GM12892 (cell line): ENCODE data around the gene CRYBG2. TPM values are rescaled to one million over a fixed set of nuclear protein-coding genes. Genes with fewer than 3 reads are reported as not detected.
"Not testable (repeated sequence)": the region's sequence is repeated elsewhere in the genome, so short reads cannot be mapped to it uniquely, and the experiment has no call there.

Source experiments
- DNase-seq: peaks from one replicate; pipeline ENCODE4 v3.0.0; 2011; ENCODE audit not compliant: insufficient read length
- FAIRE-seq: peaks from 2 replicates; lab custom pipeline; 2011; peaks lifted over from hg19 to GRCh38; lab: Jason Lieb, UNC
- POLR2A ChIP-seq: IDR thresholded peaks from 2 replicates; pipeline ENCODE4 v1.6.1; 2011; ENCODE audit warnings: low read depth, low read length, control low read depth
- POLR2AphosphoS5 ChIP-seq: IDR thresholded peaks from 2 replicates; pipeline ENCODE4 v1.6.1; 2011; ENCODE audit warnings: low read depth, low read length, control low read depth
- TAF1 ChIP-seq: IDR thresholded peaks from 2 replicates; pipeline ENCODE4 v1.6.1; 2011; ENCODE audit warnings: low read depth, mild to moderate bottlenecking, control low read depth, low read length, borderline replicate concordance
- polyA plus RNA-seq: library from polyadenylated mRNA; unstranded; fragments of >200 nt; gene quantifications from one replicate; pipeline ENCODE4 v1.2.1, GENCODE V29; 2012; ENCODE audit warnings: missing spikeins, inconsistent platforms; ENCODE audit not compliant: missing spikeins

The CRYBG2 gene, protein sequence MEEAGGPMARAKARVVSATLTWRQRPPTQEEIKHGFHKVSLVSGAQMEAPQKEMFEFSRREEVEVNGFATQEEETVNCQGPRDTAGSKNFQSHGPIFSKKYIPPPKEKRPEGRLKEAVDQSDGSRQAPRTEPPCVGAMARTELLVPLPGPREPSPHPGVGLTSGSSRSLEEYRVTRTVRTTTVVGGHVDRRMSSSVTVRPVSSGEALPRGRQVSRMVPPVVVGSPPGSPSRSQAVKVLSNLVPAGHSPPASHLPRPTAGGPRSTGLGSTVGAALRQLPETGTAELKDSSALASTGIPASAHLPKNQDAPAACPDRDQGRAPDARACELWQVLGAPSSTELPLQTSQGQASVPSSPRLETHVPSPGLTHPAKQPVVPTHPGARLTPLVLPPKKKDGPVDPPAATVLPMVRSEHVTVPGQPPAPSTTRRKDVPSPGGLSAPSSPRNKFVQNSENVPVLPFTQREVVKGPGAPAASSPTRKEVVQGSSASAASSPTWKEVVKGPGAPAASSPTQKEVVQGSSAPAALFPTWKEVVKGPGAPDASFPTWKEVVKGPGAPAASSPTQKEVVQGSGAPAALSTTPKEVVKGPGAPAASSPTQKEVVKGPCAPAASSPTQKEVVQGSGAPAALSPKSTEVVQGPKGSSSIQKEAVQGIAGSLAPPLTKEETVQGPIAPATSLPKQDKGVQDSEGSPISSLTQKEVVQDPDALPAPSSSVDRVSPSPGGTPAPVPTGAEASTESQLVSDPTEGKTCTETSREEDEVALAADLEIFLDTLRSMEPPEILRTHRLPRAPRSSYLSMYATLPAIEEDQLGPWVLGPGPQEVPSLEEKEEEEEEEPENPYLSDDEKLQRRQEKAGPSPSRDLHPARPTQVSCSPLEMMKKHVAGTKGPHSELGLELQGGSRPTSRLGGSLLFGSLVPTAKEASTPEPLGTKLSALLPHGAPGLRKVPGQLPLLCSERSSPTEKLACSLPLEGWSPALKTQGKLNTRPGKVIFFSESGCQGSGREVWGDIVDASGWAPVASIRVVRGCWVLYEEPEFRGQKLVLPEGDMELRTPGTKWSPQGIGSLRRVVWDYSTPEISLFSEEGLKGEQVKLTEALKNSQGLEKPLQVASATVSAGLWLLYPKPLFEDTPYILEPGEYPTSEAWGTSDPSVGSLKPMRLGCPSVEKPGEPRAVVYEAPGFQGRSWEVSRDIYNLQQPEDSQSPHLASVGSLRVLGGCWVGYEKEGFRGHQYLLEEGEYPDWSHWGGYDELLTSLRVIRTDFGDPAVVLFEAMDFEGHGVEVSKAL (N-terminal part only)
- polyA plus RNA-seq: not detected

GRCh38 chr1:26353976-26354820 lies at the start of gene CRYBG2:
Gene CRYBG2 (minus strand): TSS chr1:26354130. CDS start chr1:26346657, 7,473 bp downstream.
- no peak for TF ChIP-seq TAF1
- no peak for TF ChIP-seq POLR2A
- TF ChIP-seq POLR2AphosphoS5: no peak

GRCh38 chr1:26403656-26404055 lies 49.7 kb upstream of the CRYBG2 start:
- DNase-seq (no peak), FAIRE-seq (no peak)
- TF ChIP-seq POLR2A: no peak
- TF ChIP-seq POLR2AphosphoS5: no peak
- TF ChIP-seq TAF1: no peak

More at GRCh38 chr1:26353976-26354820, at the start of gene CRYBG2:
- FAIRE-seq (no peak), DNase-seq (no peak)

- no peak for DNase-seq
- FAIRE-seq: no peak
- TF ChIP-seq POLR2A (no peak), POLR2AphosphoS5 (no peak), TAF1 (no peak)
These were observed 48.0 kb upstream of the CRYBG2 start for GRCh38 chr1:26401891-26402290.

GRCh38 chr1:26399034-26399433 lies 45.1 kb upstream of the CRYBG2 start:
- TF ChIP-seq POLR2A (no peak), POLR2AphosphoS5 (no peak), TAF1 (no peak)
- DNase-seq (no peak), FAIRE-seq (no peak)

GRCh38 chr1:26395754-26396153 lies 41.8 kb upstream of the CRYBG2 start:
- TF ChIP-seq TAF1 (no peak), POLR2AphosphoS5 (no peak)
- DNase-seq (no peak), FAIRE-seq (no peak)

DNA sequence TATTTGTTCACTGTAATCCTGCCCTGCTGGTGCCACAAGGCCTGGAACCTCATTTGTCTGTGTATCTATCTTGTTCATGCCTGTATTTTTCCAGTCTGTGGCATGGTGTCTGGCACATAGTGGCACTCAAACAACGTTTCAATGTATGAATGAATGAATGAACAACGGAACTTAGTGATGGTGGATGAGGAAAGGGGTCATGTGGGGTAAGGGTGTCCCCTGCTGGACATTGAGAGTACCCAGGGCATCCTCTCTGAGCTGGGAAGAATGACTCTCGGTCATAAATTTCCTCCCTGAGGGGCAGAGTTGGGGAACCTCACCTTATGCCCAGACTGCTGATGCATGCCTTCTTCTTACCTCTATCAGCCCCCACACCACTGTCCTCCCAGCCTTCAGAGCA lies 37.5 kb upstream of the CRYBG2 start:
- TF ChIP-seq POLR2A (no peak), TAF1 (no peak), POLR2AphosphoS5 (no peak)
- FAIRE-seq (no peak), DNase-seq (no peak)

- FAIRE-seq: no peak
- DNase-seq: no peak
- TF ChIP-seq TAF1: no peak
- TF ChIP-seq POLR2AphosphoS5: no peak
- TF ChIP-seq POLR2A: no peak
These were observed 35.8 kb upstream of the CRYBG2 start for GRCh38 chr1:26389604-26390247.

DNA sequence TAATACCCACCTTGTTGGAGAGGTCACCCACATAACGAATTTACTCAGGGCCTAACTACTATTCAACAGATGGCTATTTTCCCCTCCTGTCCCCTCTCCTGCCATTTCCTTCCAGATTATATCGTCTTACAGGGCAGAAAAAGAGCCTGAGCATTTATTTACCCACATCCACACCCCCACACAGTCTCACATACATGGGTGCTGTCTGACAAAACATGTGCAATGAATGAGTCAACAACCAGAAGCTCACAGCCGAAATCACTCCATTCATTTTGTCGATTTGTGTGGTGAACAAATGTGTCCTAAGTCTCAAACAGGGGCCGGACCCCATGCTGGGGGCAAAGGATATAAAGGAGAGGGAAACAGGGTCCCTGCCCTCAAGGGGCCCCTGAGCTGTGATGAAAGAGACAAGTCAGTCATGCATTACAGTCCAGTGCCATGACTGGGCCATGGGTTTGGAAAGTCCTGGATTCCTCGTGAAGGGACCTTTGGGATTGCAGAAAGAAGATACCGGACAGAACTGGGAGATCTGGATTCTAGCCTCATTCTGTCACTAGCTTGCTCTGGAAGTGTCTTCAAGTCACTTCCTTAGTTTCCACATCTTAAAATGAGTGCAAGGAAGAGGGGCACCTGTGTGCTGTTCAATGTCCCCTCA lies 35.0 kb upstream of the CRYBG2 start:
- TF ChIP-seq POLR2AphosphoS5: no peak
- no peak for TF ChIP-seq POLR2A
- TF ChIP-seq TAF1: no peak
- FAIRE-seq: no peak

DNA sequence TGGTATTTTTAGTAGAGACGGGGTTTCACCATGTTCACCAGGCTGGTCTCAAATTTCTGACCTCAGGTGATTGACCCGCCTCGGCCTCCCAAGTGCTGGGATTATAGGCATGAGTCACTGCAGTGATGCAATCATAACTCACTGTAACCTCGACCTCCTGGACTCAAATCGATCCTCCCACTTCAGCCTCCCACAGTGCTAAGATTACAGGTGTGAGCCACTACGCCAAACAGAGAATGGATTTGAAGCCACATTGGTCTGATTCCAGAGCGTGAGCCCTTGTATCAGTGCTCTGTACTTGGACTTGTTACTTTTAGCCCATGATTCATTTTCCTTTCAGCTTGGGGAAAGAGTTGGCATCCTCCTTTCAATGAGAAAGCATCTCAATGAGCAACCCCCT lies 33.5 kb upstream of the CRYBG2 start:
- FAIRE-seq (no peak), DNase-seq (no peak)
- TF ChIP-seq POLR2A (no peak), POLR2AphosphoS5 (no peak), TAF1 (no peak)

More for the DNA sequence above, 35.0 kb upstream of the CRYBG2 start:
- DNase-seq: no peak

DNA sequence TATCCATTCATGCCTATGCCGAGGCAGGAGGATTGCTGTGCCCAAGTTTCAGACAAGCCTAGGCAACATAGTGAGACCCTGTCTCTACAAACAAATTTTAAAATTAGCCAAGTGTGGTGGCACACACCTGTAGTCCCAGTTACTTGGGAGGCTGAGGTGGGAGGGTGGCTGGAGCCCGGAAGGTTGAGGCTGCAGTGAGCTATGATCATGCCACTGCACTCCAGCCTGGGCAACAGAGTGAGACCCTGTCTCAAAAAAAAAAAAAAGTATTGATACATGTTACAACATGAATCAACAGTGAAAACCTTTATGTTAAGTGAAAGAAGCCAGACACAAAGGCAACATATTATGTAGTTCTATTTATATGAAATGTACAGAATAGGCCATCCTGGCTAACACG lies 31.1 kb upstream of the CRYBG2 start:
- not testable (repeated sequence) for FAIRE-seq, DNase-seq
